GM12878 (cell line): Measurements from ENCODE around the gene SF3B2.

ENCODE experiments used
- BMI1 ChIP-seq: fragments of 450-650 bp; IDR thresholded peaks from 2 replicates; pipeline ENCODE4 v1.6.1; 2016; ENCODE audit warnings: mild to moderate bottlenecking, moderate library complexity, borderline replicate concordance
- CEBPB ChIP-seq, 2 experiments: fragments of 150-350 bp in 1 of 2; IDR thresholded peaks; 2 replicates each; pipeline ENCODE4 v1.6.1; 2012 to 2014; ENCODE audit warnings: low read depth in 2 of 2, low read length in 2 of 2, borderline replicate concordance in 1 of 2, inconsistent platforms in 1 of 2
- CTCF ChIP-seq, 3 experiments: IDR thresholded peaks in 2 of 3; conservative IDR thresholded peaks in 1 of 3; 2 replicates each; pipeline ENCODE4 v1.5.1; 2011; ENCODE audit warnings: low read depth in 3 of 3, low read length in 3 of 3, mild to moderate bottlenecking in 3 of 3, control low read depth in 2 of 3, moderate library complexity in 2 of 3, inconsistent platforms in 1 of 3, mixed read lengths in 1 of 3; ENCODE audit not compliant: control insufficient read depth in 2 of 3, insufficient read depth in 1 of 3; ENCODE audit errors: extremely low read depth in 1 of 3
- HCFC1 ChIP-seq: fragments of 150-350 bp; IDR thresholded peaks from 2 replicates; pipeline ENCODE4 v1.6.1; 2014; ENCODE audit warnings: low read length
- MAX ChIP-seq: IDR thresholded peaks from 2 replicates; pipeline ENCODE4 v1.6.1; 2012; ENCODE audit warnings: low read depth, low read length, improper control_type of control experiment
- NR2F1 ChIP-seq: fragments of 450-650 bp; conservative IDR thresholded peaks from 2 replicates; pipeline ENCODE4 v1.6.1; 2017; ENCODE audit warnings: mild to moderate bottlenecking
- PBX3 ChIP-seq: IDR thresholded peaks from 2 replicates; pipeline ENCODE4 v1.6.1; 2011; ENCODE audit warnings: mild to moderate bottlenecking, low read depth, low read length, moderate library complexity; ENCODE audit not compliant: insufficient replicate concordance
- POLR2A ChIP-seq: IDR thresholded peaks from 2 replicates; pipeline ENCODE4 v1.6.1; 2011; ENCODE audit warnings: low read depth, mild to moderate bottlenecking, low read length
- RFX5 ChIP-seq: IDR thresholded peaks from 2 replicates; pipeline ENCODE4 v1.6.1; 2011; ENCODE audit warnings: low read depth, low read length, improper control_type of control experiment
- SMC3 ChIP-seq: IDR thresholded peaks from 2 replicates; pipeline ENCODE4 v1.6.1; 2011; ENCODE audit warnings: low read length, improper control_type of control experiment, borderline replicate concordance
- SPI1 ChIP-seq: IDR thresholded peaks from 2 replicates; pipeline ENCODE4 v1.6.1; 2011; ENCODE audit warnings: low read depth, mild to moderate bottlenecking, low read length, moderate library complexity, borderline replicate concordance; ENCODE audit not compliant: insufficient read depth
- TF ChIP-seq, protein P1 (sequence below): IDR thresholded peaks from 2 replicates; pipeline ENCODE4 v1.6.1; 2011; ENCODE audit warnings: low read depth, low read length, improper control_type of control experiment, borderline replicate concordance

DNA sequence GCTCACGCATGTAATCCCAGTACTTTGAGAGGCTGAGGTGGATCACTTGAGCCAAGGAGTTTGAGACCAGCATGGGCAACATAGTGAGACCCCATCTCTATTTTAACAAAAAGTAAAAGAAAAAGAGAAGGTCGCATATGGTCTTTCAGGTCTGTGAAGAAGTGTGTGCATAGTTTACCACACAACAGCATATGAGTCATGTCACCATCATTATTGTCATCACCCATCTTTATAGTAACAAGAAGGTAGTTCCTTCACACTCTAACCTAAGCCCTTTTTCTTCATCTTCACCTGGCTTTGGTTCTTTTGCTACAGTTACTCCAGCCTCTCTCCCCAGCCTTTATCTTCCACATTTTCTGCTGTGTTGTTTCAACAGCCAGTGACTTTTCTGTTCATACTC is 57.1 kb downstream of the SF3B2 start:
- TF ChIP-seq SMC3 (no peak), RFX5 (no peak), CTCF (IDR thresholded peaks at IDR 0.05 in 2 of 3, conservative IDR thresholded peaks at IDR 0.05 in 1 of 3; ENCODE audit: control insufficient read depth in 2 of 3, extremely low read depth in 1 of 3, insufficient read depth in 1 of 3, low read depth in 3 of 3, low read length in 3 of 3) (no peak), PBX3 (no peak), CEBPB (IDR thresholded peaks at IDR 0.05; ENCODE audit: borderline replicate concordance in 1 of 2, low read depth in 2 of 2, low read length in 2 of 2) (no peak), NR2F1 (no peak), HCFC1 (no peak), BMI1 (no peak), POLR2A (no peak), SPI1 (no peak), MAX (no peak)
- TF ChIP-seq, protein P1, sequence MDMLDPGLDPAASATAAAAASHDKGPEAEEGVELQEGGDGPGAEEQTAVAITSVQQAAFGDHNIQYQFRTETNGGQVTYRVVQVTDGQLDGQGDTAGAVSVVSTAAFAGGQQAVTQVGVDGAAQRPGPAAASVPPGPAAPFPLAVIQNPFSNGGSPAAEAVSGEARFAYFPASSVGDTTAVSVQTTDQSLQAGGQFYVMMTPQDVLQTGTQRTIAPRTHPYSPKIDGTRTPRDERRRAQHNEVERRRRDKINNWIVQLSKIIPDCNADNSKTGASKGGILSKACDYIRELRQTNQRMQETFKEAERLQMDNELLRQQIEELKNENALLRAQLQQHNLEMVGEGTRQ = no peak
